ENCODE results near the gene SGMS1.

- TF ChIP-seq POLR2A (IDR thresholded peaks at IDR 0.05; ENCODE audit: low read length) (no peak), GATA1 (IDR thresholded peaks at IDR 0.05; ENCODE audit: low read depth, low read length) (no peak)
These were observed 217.2 kb downstream of the SGMS1 start for GRCh38 chr10:50406457-50407070.
